Measurements from ENCODE around the gene CCNI2.
"Not testable (repeated sequence)": the region's sequence is repeated elsewhere in the genome, so short reads cannot be mapped to it uniquely, and the experiment has no call there.

CCNI2 gene

GRCh38 chr5:132802044-132802684 is 54.9 kb downstream of the CCNI2 start:
- no peak for DNase-seq (ENCODE audit: low read depth, low spot score)
- H3K4me3 ChIP-seq (ENCODE audit: low read length) = no peak overlapping the region

GRCh38 chr5:132802685-132803066 is 55.5 kb downstream of the CCNI2 start:
- DNase-seq (ENCODE audit: low read depth, low spot score); H3K4me3 ChIP-seq (ENCODE audit: low read length): not testable (repeated sequence)
